ENCODE results near the gene SPEG.

The SPEG gene

DNA sequence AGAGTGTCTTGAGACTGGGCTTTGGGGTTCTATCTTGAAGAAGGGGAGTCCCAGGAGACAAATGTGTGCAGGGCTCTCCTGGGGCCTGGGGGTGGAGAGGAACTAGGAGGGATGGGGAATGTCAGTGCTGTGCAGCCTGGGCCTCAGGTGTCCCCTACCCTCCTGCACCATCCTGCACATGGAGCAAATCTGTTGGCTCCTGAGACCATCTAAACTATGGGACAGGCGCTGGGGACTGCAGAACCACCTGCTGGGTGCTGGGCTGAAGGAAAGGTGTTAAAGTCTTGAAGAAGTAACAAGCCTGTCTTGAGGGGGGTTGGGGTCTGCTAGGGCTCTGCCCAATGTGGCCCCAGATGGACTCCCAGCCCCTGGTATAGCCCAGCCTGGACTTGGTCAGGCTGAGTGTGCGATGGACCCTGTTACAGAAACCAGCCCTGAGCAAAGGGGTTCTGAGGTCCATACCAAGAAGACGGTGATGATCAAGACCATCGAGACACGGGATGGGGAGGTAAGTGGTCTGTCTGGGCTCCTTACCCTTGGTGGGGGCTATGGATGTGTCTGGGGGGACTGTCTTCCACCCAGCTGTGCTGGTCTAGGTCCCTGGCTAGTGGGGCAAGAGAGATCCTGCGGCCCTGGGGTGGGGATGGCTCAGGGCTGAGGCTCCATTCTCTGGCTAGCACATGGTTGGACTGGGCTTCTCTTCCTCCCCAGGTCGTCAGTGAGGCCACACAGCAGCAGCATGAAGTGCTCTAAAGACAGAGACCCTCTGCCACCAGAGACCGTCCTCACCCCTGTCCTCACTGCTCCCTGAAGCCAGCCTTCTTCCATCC, 9.2 kb upstream of the SPEG start:
- DNase-seq, result no peak

GRCh38 chr2:219426068-219426443, 8.6 kb upstream of the SPEG start:
- no peak for DNase-seq

DNA sequence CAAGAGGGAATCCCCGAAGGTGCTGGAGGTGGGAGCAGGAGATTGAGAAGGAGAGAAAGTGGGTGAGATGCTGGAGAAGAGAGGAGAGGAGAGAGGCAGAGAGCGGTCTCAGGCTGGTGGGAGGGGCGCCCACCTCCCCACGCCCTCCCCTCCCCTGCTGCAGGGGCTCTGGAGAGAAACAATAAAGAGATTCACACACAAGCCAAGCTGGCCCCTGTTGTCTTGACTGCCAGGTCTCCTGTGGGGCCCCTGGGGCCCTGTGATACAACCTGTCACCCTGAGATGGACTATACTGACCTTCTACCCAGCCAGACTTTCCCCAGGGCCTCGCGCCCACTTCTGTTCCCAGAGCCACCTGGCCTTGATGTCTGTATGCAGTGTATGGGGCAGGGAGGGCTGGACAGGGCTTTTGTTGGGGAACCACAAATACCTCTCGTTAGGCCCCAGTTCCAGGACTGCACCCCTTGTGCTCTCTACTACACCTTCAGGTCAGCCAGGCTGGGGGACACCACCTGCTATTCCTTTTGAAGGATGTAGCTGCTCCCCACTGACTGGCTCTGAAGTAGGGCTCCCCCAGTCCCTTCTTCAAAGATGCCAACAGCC, 8.0 kb upstream of the SPEG start:
- no peak for DNase-seq

DNA sequence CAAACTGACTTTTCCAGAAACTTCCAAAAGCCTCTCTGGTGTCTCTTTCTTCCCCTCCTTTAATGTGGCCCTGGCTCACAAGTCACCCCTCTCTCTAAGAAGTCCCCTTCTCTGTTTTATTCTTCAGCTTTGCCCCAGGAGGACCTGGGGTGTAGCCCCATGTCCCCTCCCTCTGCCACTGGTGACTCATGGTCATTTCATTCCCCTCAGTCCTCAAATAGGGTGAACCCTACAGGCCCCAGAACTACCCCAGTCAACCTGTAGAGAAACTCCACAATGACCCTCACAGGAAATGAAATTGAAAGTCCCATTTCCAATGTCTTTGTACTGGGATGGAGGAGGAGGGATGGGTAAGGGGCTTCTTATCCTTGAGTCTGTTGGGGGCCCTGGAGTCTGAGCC, 6.2 kb upstream of the SPEG start:
- no peak for DNase-seq

DNA sequence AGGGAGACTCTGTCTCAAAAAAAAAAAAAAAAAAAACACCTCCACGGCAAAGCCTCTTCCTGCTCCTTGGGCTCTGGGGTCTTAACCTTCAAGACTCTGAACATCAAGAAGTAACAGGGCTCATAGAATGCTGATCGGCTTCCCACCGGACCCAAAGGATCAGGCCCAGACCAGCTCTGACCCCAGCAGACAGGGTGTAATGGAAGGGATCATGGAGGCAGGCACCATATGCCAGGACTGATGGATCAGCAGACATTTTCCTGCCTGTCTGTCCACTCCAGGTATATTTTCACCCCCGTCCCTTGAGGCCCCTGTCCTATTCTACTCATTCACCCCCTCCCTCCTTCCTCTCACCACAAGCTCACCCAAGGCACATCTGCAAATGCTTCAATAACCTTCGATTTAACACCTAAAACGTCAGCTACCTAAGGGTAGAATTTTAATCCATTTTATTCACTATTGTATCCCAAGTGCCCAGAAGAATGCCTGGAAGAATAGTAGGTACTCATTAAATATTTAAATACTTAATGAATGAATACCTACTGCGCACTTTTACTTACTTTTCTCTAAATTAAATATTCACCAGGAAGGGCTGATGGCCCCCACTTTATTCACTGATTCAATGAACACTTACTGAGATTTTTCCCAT, 4.6 kb upstream of the SPEG start:
- DNase-seq, result no peak

DNA sequence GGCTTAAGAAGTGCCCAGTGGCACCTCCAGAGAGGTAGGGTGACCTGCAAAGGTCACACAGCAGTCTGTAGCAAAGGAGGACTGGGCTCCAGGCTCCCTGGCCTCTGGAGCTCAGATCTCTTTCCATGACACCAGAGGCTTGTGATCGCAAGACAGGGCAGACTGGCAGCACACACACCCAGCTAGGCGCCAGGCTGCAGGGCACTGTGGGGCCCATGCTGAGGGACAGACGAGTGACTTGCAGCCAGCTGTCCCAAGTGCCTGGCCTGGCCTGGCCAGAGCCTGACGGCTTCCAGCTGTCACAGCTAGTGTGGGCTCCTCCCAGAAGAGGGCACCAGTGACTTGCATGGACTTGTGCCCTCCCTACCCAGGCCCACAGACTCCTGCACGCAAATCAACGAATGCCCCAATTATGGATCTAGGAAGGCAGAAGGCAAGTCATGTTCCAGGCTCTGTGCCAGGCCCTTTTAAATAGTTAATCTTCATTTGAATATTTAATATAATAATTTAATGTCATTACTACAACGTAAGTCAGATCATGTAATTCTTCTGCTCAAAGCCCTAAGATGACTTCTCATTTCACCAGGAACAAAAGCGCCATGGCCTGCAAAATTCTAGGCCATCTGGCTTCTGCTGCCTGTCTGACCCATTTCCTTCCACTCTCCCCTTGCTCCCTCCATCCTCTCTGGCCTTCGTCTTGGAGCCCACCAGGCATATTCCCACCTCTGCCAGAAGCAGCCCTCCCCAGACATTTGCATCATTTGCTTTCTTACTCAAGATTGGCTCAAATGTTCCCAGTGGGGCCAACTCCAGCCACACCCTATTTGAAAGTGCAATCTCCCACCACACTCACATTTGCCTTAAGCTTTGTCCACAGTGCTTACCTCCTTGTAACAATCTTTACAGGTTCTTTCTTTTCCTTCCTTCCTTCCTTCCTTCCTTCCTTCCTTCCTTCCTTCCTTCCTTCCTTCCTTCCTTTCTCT, 3.7 kb upstream of the SPEG start:
- DNase-seq, result no peak

DNA sequence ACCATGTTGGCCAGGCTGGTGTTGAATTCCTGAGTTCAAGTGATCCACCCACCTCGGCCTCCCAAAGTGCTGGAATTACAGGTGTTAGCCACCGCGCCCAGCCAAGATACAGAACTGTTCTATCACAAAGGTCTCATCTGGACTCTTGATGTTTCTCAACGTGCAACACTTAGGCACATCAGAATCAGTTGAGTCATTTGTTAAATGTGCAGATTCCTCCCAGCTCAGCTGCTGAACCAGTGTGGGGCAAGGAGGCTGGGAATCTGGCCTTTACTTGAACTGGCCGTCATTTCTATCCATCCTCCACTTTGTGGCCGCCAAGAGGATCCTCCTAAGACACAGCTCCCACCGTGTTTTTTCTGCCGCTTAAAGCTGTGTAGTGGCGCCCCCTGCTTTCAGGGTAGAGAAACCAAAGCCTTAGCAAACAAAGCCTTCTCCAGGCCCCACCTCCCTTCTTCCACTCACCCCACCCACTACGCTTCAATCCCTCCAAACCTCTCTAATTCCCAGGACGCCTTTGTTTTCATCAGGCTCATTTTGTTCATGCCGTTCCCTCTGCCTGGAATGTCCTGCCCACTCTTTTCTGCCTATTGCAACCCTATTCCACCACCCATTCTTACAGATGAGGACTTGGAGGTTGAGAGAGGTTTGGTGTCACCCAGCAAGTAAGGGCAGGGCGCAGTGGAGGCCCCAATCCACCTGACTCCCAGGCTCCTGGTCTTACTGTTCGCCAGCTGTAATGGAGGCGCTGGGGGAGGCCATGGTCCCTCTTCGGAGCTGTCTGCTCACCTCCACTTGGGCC, 776 bp upstream of the SPEG start:
- DNase-seq, result no peak

DNA sequence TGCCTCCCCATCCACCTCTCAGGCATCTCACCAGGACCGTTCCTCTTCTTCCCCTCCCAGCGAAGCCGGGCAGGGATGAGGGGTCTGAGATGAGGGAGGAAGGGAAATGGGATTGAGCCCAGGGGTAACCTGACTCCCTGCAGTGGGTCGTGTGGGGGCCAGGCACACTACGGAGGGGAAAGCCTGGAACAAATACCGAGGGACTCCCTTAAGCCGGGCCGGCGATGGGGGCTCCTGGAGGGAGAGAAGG, 250 bp upstream of the SPEG start:
- DNase-seq, result no peak

DNA sequence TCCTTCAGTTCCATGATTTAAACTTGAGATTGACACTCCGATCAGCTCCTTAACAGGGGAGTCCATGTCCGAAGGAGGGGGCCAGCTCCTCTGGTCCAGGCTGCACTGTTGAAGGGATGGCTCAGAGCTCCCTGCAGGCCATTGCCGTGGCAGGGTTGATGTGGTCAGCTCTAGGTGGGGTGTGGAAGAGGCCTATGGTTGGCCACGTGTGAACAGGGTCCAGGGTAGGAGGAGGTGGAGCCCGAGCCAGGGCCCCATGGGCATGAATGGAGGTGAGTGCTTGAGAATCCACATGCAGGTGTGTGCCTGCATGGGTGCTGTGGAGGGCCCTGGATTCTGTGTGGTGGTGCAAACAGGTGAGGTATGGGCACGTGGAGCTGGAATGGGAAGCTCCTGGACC, 1.1 kb downstream of the SPEG start:
- no peak for DNase-seq

DNA sequence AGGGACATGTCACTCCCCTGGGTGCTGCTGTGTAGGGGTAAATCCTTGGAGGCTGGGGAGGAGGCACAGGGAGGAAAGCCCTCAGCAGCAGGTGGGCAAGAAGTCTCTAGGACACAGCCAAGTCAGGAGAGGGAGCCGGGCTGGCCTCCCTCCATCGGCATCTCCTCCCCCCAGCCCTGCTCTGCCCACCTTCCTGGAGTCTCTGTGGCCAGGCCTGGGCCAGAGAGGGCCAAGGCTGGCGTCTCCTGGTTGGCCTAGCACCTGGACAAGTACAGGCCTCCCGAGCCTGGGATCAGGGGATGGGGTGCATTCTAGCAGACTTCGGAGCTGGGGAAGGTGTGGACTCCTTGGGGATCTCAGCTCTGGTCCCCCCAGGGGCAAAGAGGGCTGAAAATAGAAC, 1.8 kb downstream of the SPEG start:
- DNase-seq, result no peak

DNA sequence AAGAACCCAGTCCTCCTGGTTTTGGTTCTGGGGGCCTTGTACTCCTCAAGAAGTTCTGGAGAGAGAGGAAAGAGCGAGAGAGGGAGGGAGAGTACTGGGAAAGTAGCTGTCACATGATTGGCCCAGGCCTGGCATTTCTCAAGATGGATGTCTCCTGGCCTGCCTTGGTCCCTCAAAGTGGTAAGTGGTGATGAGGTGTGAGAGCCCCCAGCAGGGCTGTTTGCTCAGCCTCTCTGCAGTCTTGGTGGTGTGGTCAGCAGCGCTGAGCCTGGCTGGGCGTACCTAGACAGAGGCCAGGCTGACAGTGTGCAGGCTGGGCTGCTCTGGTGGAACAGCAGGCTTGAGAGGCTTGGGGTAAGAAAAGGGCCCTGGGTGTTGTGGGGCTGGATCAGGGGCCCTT, 2.5 kb downstream of the SPEG start:
- DNase-seq, result no peak

- no peak for DNase-seq
Observed at GRCh38 chr2:219437690-219438206, 3.1 kb downstream of the SPEG start.

GRCh38 chr2:219438453-219438852, 3.8 kb downstream of the SPEG start:
- no peak for DNase-seq

DNA sequence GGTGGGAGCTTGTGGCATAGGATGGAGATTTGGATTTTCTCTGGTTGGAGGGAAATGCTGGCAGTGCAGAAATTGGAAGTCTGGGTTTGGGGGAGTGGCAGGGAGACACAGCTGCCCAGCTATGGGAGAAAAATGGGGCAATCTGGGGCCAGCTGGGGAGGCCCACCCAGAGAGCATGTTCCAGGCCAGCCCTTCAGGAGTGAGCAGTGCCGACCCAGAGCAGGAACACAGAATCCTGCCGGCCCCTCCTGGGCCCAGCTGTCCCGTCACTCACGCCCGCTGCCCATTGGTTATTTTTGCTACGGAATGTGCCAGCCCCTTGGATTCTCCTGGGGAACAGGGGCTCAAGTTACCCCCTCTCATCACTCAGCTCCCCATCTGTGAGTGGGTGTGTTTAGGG, 4.9 kb downstream of the SPEG start:
- no peak for DNase-seq

DNA sequence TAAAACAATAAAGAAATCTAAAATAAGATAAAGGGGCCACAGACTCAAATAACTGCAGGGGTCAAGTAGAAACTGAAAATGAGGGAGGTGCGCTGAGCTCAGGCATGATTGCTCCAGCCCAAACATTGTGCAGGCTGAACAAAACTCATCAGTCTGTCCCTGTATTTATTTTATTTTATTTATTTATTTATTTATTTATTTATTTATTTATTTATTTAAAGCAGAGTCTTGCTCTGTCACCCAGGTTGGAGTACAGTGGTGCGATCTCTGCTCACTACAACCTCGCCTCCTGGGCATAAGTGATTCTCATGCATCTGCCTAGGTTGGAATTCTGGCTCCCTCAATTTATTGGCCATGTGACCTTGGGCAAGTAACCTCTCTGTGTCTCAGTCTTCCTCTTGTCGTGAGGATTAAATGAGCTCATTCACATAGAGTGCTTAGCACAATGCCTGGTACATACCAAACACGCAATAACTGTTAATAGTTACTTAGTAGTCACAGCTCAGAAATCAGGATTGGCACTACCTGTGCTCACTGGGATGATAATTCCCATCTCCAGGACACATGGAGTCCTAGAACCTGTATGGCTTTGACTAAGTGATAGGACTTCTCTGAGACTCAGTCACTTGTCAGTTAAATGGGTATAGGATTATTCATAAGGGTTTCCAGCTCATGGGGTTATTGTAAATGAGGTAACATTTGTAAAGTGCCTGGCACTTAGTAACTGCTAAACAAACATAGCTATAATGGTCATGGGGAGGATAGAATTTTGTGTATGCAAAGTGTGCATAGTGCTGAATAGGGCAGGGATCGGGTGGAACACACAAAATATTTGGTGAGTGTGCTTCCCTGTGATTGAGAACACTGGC, 6.0 kb downstream of the SPEG start:
- no peak for DNase-seq

GRCh38 chr2:219441451-219442255, 7.0 kb downstream of the SPEG start:
- no peak for DNase-seq

- DNase-seq, result no peak
Observed at GRCh38 chr2:219442256-219443015, 7.8 kb downstream of the SPEG start.

GRCh38 chr2:219443016-219443696, 8.5 kb downstream of the SPEG start:
- no peak for DNase-seq

- no peak for DNase-seq
Observed at GRCh38 chr2:219443697-219444023, 9.0 kb downstream of the SPEG start.

Data from T1000 (cell line).